ENCODE results near the gene ABI1.
A peak's percentile ranks its signal among the peaks of the same experiment; 100 is the strongest.

ABI1 gene

GRCh38 chr10:26854524-26854923 is 6.2 kb downstream of the ABI1 start:
- no peak for DNase-seq

- DNase-seq, result no peak
Measured at GRCh38 chr10:26844396-26844975, 16.3 kb downstream of the ABI1 start.

DNA sequence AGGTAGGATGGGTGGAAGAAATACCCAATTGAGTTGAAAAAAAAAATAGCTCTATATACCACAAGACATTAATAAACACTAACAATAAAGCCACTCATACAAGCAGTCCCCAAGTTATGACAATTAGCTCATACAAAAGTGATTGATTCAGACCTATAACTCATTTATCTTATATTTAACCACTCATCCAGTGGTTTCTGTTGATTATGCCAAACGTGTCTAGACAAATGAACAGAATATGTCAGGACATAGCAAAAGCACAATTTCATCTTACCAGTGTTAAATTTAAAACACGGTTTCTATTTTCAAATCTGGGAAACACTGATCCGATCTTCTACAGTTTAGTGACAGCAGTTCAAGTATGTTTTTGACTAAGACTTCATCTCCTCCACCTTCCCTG is 17.0 kb downstream of the ABI1 start:
- DNase-seq, result no peak

GRCh38 chr10:26841733-26842317 is 18.9 kb downstream of the ABI1 start:
- no peak for DNase-seq

DNA sequence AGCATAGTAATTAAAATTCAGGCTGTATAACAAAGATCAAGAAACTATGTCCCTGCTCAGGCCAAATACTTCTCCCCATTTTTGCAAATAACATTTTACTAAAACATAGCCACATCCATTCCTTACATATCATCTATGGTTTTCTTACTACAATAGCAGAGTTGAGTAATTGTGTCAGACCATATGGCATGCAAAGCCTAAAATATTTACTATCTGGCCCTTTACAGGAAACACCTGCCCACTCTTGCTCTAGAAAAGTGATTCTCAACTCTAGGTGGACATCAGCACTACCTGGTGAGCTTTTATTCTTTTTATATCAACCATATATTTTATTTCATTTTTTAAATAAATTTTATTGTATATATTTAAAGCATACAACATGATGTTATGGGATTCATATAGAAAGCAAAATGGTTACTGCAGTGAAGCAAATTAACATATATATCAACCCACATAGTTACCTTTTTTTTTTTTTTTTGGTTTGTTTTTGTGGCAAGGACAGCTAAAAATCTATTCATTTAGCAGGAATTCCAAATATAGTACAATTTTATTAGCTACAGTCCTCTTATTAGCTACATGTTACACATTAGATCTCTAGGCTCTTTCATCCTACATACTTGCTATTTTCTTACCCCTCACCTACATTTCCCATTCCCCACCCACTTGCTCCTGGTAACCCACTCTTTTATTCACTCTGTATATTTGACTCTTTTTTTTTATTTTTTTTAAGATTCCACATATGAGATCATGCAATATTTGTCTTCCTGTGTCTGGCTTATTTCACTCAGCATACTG is 19.6 kb downstream of the ABI1 start:
- no peak for DNase-seq

DNA sequence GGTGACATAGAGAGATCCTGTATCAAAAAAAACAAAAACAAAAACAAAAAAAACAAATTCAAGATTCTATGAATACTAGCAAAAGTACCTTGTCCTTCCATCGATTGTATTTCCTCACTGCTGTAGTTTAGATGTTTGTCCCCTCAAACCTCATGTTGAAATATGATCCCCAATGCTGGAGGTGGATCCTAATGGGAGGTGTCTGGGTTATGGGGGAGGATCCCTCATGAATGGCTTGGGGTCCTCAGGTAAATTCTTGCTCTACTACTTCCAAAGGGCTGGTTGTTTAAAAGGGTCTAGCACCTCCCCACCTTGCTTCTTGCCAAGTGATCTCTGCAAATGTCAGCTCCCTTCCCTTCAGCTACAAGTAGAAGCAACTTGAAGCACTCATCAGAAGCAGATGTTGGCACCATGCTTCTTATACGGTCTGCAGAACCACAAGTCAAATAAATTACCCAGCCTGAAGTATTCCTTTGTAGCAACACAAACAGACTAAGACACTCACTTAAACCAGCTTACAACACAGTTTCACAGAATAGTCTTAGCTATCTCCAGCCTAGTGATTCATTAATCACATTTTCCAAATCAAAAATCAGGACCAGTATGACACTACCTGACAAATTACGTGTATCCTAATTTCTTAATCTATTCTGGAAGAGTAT is 20.7 kb downstream of the ABI1 start:
- DNase-seq, result peak in 1 of 2 experiments; percentile 1

DNA sequence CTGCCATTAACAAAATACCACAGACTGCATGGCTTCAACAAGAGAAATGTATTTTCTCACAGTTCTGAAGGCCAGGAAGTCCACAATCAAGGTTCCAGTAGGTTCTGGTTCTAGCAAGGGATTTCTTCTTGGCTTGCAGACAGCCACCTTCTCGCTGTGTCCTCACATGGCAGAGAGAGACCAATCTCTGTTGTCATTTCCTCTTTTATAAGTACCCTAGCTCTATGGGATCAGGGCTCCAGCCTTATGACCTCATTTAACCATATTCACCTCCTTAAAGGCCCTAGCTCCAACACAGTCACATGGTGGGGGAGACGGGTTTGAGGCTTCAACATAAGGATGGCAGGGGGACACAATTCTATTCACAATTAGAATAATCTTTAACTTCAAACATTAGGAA is 23.6 kb downstream of the ABI1 start:
- no peak for DNase-seq

GRCh38 chr10:26835025-26835424 is 25.7 kb downstream of the ABI1 start:
- no peak for DNase-seq

GRCh38 chr10:26832960-26833359 is 27.8 kb downstream of the ABI1 start:
- no peak for DNase-seq

DNA sequence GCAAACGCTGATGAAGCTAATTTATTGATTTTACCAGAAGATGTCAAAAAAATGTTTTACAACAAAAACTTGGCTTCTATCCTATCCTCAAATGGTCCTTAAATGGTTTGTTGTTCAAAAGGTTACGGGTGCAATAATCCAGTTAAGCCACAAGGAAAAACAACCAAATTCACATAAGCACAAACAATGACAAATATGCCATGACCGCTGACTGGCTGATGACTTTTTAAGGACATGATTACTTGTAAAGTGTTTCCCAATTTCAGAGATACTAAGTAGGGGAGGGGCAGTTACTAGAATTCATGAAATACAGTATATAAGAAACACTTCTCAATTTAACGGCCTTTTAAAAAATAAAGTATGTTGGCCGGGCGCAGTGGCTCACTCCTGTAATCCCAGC is 28.8 kb downstream of the ABI1 start:
- DNase-seq, result no peak

- no peak for DNase-seq
Measured at GRCh38 chr10:26829810-26830515, 30.8 kb downstream of the ABI1 start.

- DNase-seq, result no peak
Measured at GRCh38 chr10:26824015-26824690, 36.6 kb downstream of the ABI1 start.

DNA sequence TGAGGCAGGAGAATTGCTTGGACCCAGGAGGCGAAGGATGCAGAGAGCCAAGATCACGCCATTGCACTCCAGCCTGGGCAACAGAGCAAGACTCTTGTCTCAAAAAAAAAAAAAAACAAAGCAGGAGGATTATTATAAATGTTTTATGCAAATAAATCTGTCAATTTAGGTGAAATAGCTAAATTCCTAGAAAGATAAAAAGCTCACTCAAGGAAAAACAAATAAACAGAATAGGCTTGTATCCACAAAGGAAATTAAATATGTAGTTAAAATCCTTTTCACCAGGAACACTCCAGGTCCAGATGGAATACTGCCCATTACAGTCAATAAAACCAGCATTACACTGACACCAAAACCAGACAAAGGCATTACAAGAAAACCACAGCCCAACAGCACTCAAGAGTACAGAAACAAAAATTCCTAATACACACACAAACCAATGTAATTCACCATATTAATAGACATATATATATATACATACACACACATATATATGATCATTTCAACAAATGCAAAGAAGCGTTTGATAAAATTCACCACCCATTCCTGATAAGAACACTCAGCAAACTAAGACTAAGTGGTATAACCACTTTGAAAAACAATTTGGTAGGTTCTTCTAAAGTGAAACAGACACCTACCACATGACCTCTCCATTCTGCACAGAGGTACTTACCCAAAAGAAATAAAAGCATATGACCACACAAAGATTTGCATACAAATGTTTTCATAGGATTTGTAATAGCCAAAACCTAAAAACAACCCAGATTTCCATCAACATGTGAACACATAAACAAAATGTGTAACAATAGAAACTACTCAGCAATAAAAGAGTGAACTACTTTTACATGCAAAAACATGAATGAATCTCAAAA is 38.8 kb downstream of the ABI1 start:
- DNase-seq, result no peak

DNA sequence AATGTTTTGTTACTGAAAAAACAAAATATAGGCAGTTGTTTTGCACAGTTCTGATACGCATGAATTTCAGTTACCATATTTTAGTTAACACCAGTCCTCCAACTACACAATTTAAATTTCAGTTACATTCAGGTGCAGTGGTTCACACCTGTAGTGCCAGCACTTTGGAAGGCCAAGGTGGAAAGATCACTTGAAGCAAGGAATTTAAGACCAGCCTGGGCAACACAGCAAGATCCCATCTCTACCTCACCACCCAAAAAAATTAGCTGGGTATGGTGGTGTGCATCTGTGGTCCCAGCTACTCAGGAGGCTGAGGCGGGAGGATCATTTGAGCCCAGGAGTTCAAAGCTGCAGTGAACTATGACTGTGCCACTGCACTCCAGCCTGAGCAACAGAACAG is 45.3 kb downstream of the ABI1 start:
- DNase-seq, result no peak

DNA sequence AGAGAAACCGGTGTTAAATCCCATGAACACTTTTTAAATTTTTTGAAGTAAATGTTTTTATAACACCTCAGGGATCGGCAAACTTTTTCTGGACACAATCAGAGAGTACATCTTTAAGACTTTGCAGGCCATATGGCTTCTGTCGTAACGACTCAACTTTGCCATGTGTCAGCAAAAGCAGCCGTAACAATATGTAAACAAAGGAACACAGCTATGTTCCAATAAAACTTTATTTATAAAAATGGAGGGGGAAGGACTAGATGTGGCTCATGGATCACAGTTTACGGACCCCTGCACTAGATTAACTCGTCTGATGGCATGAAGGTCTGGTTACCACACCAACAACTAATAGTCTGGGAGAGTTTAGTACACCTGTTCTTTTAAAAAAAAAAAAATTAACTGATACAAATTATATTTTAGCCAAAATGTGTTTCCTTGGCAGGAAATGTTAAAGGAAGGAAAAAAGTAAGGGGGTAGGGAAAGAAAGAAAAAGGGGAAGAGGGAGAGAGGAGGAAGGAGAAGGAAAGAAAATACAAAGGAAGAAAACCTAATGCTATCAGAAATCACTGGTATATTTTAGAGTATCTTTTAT is 50.2 kb downstream of the ABI1 start:
- no peak for DNase-seq

DNA sequence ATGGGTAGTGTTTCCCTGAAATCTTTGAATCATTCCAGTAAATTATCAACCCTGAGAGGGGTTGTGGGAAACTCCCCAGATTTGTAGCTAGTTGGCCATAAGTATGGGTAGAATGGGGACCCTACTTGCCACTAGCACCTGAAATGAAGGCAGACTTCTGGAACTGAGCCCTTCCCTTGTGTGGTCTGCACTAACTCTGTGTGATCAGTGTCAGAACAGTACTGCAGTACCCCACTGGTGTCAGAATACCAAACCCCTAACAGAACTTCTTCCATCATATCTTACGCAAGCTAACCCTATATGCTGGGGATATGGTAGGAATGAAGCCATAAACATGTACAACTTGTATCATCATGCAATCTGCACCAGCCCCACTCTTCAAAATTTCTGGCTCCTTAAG is 50.8 kb downstream of the ABI1 start:
- no peak for DNase-seq

GRCh38 chr10:26807532-26807931 is 53.2 kb downstream of the ABI1 start:
- no peak for DNase-seq

DNA sequence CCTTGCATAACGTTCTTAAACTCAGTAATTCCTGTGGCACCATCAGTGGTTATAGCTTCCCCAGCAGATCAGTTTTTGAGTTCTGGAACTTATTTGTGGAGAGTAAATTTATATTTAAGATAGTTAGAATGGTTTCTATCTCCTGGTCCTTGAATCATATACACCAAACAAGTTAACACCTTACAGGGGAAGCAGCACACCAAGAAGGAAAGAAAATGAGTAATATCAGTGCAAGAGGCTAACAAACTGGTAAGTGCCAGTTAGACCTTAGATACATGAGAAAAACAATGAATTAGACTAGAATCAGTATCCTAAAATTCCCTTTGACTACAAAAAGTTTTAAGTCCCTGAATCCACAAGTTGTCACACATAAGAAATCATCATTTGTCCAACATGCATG is 54.2 kb downstream of the ABI1 start:
- DNase-seq, result no peak

- DNase-seq, result no peak
Measured at GRCh38 chr10:26805567-26806245, 55.1 kb downstream of the ABI1 start.
